Upper lobe of right lung (tissue), 1 donor: Measurements from ENCODE around the gene FAM20B. TPM values are rescaled to one million over a fixed set of nuclear protein-coding genes. Genes with fewer than 3 reads are reported as not detected.
A peak's percentile ranks its signal among the peaks of the same experiment; 100 is the strongest.
"Not testable (repeated sequence)": the region's sequence is repeated elsewhere in the genome, so short reads cannot be mapped to it uniquely, and the experiment has no call there.

Source experiments
- ATAC-seq: fragments of 200-7000 bp; cut with Tn5 transposase; one replicate; pipeline ENCODE4 v1.9.1; 2020; ENCODE audit warnings: mild to moderate bottlenecking, moderate library complexity
- DNase-seq: peaks from one replicate; pipeline ENCODE4 v3.0.0-alpha.2; 2020
- H3K27ac ChIP-seq: fragments of 200-600 bp; one replicate; pipeline ENCODE4 v1.8.0; 2022
- H3K27me3 ChIP-seq: fragments of 200-600 bp; one replicate; pipeline ENCODE4 v1.8.0; 2022; ENCODE audit warnings: mild to moderate bottlenecking
- H3K36me3 ChIP-seq: fragments of 200-600 bp; one replicate; pipeline ENCODE4 v1.8.0; 2022
- H3K4me1 ChIP-seq: fragments of 200-600 bp; one replicate; pipeline ENCODE4 v1.8.0; 2022
- H3K4me3 ChIP-seq: fragments of 200-600 bp; one replicate; pipeline ENCODE4 v1.8.0; 2022; ENCODE audit warnings: mild to moderate bottlenecking
- H3K9me3 ChIP-seq: fragments of 200-600 bp; one replicate; pipeline ENCODE4 v1.8.0; 2022
- intact Hi-C: fragments of 100-400 bp; cut with DNase I; formaldehyde crosslinking; loops from one replicate; pipeline ENCODE4 v1.11.0; 2022
- total RNA-seq: library from RNA; stranded (reverse); fragmentation: NEBNext Ultra II Directional; extraction: Animal tissue kit (Norgen Biotek cat#: 25700); gene quantifications from one replicate; pipeline ENCODE4 v1.2.1, GENCODE V29; 2021
- TF ChIP-seq, protein P1 (sequence below): fragments of 200-600 bp; IDR thresholded peaks from one replicate; pipeline ENCODE4 v1.8.0; 2022; ENCODE audit warnings: antibody characterized with exemption
- donor health status: DM: no; HTN: yes; CAD: no; lungs with severe emphysema.

The FAM20B gene
- total RNA-seq, 1 donor from 2014 or later, result 44.0 TPM

DNA sequence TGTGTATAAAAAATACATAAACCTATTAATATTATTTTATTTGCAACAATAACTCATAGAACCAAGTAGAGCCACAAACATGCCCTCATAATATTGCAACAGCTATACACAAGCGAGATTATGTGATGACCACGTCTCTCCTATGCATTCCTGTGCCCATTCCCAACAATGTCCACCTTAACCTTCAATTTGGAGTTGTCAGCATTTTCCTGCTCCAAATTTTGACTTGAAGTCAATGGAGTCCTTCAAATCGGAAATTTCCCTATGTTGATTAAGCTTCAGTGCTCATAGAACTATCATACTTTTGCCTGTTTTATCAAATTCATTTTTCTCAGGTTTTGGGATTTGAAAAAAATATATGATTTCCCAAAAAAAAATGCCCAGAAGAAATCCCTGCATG lies 27.4 kb upstream of the FAM20B start:
- ATAC-seq, result no peak
- H3K4me3 ChIP-seq, result no peak overlapping the region
- no peak for DNase-seq
- H3K4me1 ChIP-seq, result peaks cover 5% of the 10 kb centered on the region
- TF ChIP-seq, protein P1, sequence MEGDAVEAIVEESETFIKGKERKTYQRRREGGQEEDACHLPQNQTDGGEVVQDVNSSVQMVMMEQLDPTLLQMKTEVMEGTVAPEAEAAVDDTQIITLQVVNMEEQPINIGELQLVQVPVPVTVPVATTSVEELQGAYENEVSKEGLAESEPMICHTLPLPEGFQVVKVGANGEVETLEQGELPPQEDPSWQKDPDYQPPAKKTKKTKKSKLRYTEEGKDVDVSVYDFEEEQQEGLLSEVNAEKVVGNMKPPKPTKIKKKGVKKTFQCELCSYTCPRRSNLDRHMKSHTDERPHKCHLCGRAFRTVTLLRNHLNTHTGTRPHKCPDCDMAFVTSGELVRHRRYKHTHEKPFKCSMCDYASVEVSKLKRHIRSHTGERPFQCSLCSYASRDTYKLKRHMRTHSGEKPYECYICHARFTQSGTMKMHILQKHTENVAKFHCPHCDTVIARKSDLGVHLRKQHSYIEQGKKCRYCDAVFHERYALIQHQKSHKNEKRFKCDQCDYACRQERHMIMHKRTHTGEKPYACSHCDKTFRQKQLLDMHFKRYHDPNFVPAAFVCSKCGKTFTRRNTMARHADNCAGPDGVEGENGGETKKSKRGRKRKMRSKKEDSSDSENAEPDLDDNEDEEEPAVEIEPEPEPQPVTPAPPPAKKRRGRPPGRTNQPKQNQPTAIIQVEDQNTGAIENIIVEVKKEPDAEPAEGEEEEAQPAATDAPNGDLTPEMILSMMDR, result no peak
- no peaks in the 10 kb centered on the region for H3K9me3 ChIP-seq
- no peaks in the 10 kb centered on the region for H3K27me3 ChIP-seq
- intact Hi-C loops, result no loop called here
- H3K36me3 ChIP-seq, result no peaks in the 10 kb centered on the region
- no peak overlapping the region for H3K27ac ChIP-seq

DNA sequence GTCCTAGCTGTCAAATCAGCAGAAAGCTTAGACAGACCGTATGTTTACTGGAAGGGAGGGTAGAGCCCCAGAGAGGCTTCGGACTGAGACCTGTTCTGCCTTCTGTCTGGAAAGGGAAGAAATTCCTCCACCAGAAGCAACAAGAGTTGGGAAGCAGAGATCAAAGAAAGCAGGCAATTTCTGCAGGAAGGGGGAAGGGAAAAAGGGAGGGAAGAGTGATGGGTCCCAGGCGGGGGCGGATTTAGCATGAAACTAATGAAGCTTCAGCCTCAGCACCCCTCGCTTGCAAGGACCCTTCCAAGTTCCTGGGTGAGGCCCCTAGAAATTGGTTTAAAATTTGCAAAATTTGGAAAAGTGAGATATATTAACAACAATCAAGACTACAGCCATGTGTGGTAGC lies 26.6 kb upstream of the FAM20B start:
- TF ChIP-seq, protein P1, result no peak
- no peak for DNase-seq
- ATAC-seq, result no peak

DNA sequence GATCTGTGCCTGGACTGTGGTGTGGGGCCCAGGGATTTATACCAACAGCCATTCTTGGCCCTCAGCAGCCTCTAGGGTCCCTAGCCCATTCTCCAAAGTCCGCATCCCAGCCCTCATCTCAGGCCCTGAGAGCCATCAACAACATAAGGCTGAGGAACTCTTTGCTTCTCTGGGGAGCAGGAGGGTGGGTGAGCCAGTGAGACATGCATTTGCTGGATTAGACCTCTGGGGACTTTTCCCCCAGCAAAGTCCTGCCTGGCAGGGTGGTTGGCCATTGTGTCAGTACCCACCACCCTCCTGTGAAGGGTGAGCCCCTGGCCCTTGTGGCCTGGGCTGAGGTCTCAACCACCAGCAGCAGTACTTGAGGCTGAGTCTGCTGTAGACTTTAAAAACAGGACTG lies 24.2 kb upstream of the FAM20B start:
- intact Hi-C loops, result loop anchor here (10.0 kb wide), 2 partner anchors 227 to 457 kb away; no protein-coding TSS in a partner anchor
- H3K4me1 ChIP-seq, result peaks cover 5% of the 10 kb centered on the region
- no peak overlapping the region for H3K4me3 ChIP-seq
- DNase-seq, result no peak
- no peaks in the 10 kb centered on the region for H3K27me3 ChIP-seq
- H3K36me3 ChIP-seq, result no peaks in the 10 kb centered on the region
- no peak for ATAC-seq
- H3K9me3 ChIP-seq, result no peaks in the 10 kb centered on the region
- TF ChIP-seq, protein P1, result no peak
- H3K27ac ChIP-seq, result no peak overlapping the region

More for the DNA sequence above, 26.6 kb upstream of the FAM20B start:
- no peaks in the 10 kb centered on the region for H3K9me3 ChIP-seq
- H3K36me3 ChIP-seq, result no peaks in the 10 kb centered on the region
- H3K4me3 ChIP-seq, result no peak overlapping the region
- H3K4me1 ChIP-seq, result peaks cover 5% of the 10 kb centered on the region
- no peak overlapping the region for H3K27ac ChIP-seq
- no peaks in the 10 kb centered on the region for H3K27me3 ChIP-seq
- intact Hi-C loops, result no loop called here

DNA sequence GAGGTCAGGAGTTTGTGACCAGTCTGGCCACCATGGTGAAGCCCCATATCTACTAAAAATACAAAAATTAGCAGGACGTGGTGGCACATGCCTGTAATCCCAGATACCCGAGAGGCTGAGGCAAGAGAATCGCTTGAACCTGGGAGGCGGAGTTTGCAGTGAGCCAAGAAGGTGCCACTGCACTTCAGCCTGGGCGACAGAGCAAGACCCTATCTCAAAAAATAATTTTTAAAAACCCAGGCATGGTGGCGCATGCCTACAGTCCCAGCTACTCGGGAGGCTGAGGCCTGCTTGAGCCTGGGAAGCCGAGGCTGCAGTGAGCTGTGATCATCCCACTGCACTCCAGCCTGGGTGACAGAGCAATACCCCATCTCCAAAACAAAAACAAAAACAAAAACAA lies 23.6 kb upstream of the FAM20B start:
- H3K4me3 ChIP-seq, DNase-seq, H3K4me1 ChIP-seq, H3K27ac ChIP-seq, H3K27me3 ChIP-seq, ATAC-seq, H3K36me3 ChIP-seq, H3K9me3 ChIP-seq: not testable (repeated sequence)
- intact Hi-C loops, result loop anchor here (10.0 kb wide), 2 partner anchors 227 to 457 kb away; no protein-coding TSS in a partner anchor

DNA sequence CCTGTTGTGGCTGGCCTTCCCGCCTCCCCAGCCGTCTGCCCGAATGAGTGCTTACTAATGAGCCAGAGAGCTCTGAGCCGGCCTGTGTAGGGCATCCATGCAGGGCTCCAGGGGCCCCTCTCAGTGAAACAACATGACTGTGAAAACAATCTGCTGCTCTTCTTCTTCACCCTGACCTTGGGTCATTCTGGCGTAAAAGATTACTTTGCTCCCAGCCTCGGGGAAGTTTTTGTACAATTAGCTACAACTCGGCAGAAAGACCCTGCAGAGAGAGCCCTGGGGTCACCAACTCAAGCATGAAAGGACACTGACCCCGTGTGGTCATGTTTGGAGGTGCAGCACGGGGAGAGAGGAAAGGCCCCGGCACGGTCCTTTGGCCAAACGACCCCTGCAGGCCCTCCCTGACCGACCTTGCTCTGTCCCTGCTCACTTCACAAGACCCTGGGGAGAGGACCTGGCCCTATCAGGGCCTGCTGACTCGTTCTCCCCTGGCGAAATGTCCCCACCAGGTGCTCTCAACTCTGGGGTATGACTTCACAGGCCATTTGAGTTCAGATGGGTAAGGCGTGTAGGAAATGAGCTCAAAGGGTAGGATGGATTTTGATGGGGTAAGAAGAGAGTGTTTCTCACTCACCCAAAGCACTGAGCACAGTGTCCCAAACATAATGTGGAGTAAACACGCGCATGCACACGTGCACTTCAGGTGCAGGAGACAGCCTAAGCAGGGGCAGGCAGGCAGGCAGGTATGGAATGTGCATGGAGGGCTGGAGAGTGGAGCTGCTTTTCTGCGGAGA lies 22.9 kb upstream of the FAM20B start:
- Histone ChIP-seq H3K4me1 (peaks cover 5% of the 10 kb centered on the region), H3K27ac (no peak overlapping the region), H3K27me3 (no peaks in the 10 kb centered on the region), H3K4me3 (no peak overlapping the region), H3K36me3 (no peaks in the 10 kb centered on the region), H3K9me3 (no peaks in the 10 kb centered on the region)
- TF ChIP-seq, protein P1, result peak; percentile 97
- intact Hi-C loops, result loop anchor here (10.0 kb wide), 2 partner anchors 228 to 458 kb away; no protein-coding TSS in a partner anchor
- DNase-seq (peak; percentile 78), ATAC-seq (peak; percentile 90)

DNA sequence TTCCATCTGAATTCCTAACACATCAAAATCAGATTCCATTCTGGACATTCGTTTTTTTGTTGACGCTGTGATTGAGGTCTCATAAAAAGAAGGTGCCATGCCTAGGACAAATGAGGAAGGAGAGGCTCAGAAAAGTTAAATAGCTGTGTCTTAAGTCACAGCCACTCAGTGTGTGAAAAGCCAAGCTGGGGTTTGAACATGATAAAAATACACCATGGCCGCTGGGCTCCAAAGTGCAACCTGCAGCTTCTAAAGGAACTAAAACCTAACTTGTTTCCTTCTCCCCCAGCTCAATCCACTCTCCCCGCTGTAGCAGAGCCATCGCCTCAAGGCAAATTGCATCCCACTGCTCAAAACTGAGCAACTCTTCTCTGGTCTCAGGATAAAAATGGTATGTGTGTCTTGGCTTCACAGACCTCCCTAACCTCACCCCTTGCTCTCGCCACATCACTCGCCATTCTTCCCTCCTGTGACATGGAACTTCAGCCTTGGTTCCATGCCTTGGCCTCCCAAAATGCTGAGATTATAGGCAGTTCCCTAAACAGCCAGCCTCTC lies 22.1 kb upstream of the FAM20B start:
- DNase-seq (no peak), ATAC-seq (no peak)
- H3K27ac ChIP-seq, result no peak overlapping the region
- H3K36me3 ChIP-seq, result no peaks in the 10 kb centered on the region
- intact Hi-C loops, result loop anchor here (10.0 kb wide), 2 partner anchors 229 to 459 kb away; no protein-coding TSS in a partner anchor
- TF ChIP-seq, protein P1, result no peak
- H3K27me3 ChIP-seq, result no peaks in the 10 kb centered on the region
- H3K9me3 ChIP-seq, result no peaks in the 10 kb centered on the region
- peaks cover 5% of the 10 kb centered on the region for H3K4me1 ChIP-seq
- H3K4me3 ChIP-seq, result no peak overlapping the region
